ENCODE results near the gene SMAD6. TPM values are rescaled to one million over a fixed set of nuclear protein-coding genes. Genes with fewer than 3 reads are reported as not detected.
A peak's percentile ranks its signal among the peaks of the same experiment; 100 is the strongest.

SMAD6 gene
- total and polyA plus RNA-seq, 2 experiments from 2014 or later: 1.6 to 15.7 TPM

- H3K9me2 ChIP-seq (ENCODE audit: insufficient read depth): no peaks in the 10 kb centered on the region
- peak overlapping the region; percentile 89; the same call in 1 of the 2 replicates for H3K27ac ChIP-seq (ENCODE audit: low read depth)
- no peaks in the 10 kb centered on the region for H3K36me3 ChIP-seq (ENCODE audit: insufficient read depth)
- DNase-seq (ENCODE audit: low spot score): peak; percentile 51
- peak overlapping the region; percentile 95 for H3K4me2 ChIP-seq
- peaks cover 32% of the 10 kb centered on the region for H3K4me1 ChIP-seq (ENCODE audit: insufficient read depth)
- H3F3A ChIP-seq (replicated peaks; ENCODE audit: low read depth): peaks cover 12% of the 10 kb centered on the region
- TF ChIP-seq CREB1 (CRISPR knock-in tag; IDR thresholded peaks at IDR 0.05; ENCODE audit: low read depth) (no peak), POLR2AphosphoS5 (IDR thresholded peaks at IDR 0.05; ENCODE audit: low read depth) (no peak), NANOG (IDR thresholded peaks at IDR 0.05; ENCODE audit: borderline replicate concordance) (no peak), STAT1 (IDR thresholded peaks at IDR 0.05; ENCODE audit: unreplicated experiment) (no peak), ZNF114 (CRISPR knock-in tag; IDR thresholded peaks at IDR 0.05) (no peak), ETS1 (IDR thresholded peaks at IDR 0.05) (no peak), JUNB (IDR thresholded peaks at IDR 0.05; ENCODE audit: unreplicated experiment) (no peak), EZH2 (IDR thresholded peaks at IDR 0.05; ENCODE audit: low read depth, unreplicated experiment) (no peak), EZH2phosphoT487 (IDR thresholded peaks at IDR 0.05; ENCODE audit: unreplicated experiment) (no peak), CTCF (conservative IDR thresholded peaks at IDR 0.05; ENCODE audit: low read depth in 2 of 2) (no peak), REST (IDR thresholded peaks at IDR 0.05; ENCODE audit: unreplicated experiment) (no peak), ZNF331 (CRISPR knock-in tag; IDR thresholded peaks at IDR 0.05; ENCODE audit: low read depth) (no peak), ZNF462 (CRISPR knock-in tag; IDR thresholded peaks at IDR 0.05) (no peak)
- peaks cover 48% of the 10 kb centered on the region for H3K27me3 ChIP-seq (ENCODE audit: insufficient read depth)
- peak overlapping the region; percentile 86 for H3K4me3 ChIP-seq
- H3K79me2 ChIP-seq (replicated peaks; ENCODE audit: insufficient read depth): peaks cover 15% of the 10 kb centered on the region
- Mint-ChIP-seq H3K9me3 (no peaks in the 10 kb centered on the region), H3K36me3 (ENCODE audit: low read depth) (peaks cover 2% of the 10 kb centered on the region; the same call in 1 of the 3 replicates), H3K27me3 (ENCODE audit: insufficient read depth, low read depth, poor library complexity) (peaks cover 46% of the 10 kb centered on the region), H3K4me3 (peak overlapping the region; percentile 84), H3K27ac (no peak overlapping the region), H3K4me1 (peaks cover 46% of the 10 kb centered on the region)
- ATAC-seq: no peak
- peaks cover 21% of the 10 kb centered on the region for H4K20me1 ChIP-seq (replicated peaks; ENCODE audit: insufficient read depth)
- peak overlapping the region; percentile 87 for H2AFZ ChIP-seq
These were observed 927 bp downstream of the SMAD6 start for GRCh38 chr15:66702787-66703539.
